Stimulated activated CD4-positive, alpha-beta T cell treated with anti-CD3 and anti-CD28 coated beads, TNF-alpha, amount 100 ng/mL, for 4 hours (primary cell): ENCODE measurements around the gene EXOC6B.

Experiments used
- DNase-seq, 3 experiments: peaks; one replicate each; pipeline ENCODE4 v3.0.0-alpha.2; 2020; ENCODE audit warnings: low read depth in 3 of 3

EXOC6B gene

DNA sequence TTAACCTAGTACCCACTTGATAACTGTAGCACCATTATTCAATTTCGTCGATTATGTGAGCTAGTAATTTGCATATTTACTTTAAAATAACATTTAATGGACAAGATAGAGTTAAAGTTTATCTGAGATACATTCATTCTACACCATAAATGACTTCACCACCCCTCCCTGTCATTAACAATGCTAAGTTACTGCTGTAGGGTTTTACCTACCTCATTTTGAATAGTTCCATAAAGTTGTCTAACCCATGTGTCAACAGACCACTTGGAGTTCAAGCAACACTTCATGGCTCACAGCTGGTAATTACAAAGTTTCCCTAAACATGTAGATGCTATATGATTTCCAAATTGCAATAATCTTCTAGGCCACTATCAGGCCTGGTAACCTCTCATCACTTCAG is 550.7 kb downstream of the EXOC6B start:
- DNase-seq: no peak

DNA sequence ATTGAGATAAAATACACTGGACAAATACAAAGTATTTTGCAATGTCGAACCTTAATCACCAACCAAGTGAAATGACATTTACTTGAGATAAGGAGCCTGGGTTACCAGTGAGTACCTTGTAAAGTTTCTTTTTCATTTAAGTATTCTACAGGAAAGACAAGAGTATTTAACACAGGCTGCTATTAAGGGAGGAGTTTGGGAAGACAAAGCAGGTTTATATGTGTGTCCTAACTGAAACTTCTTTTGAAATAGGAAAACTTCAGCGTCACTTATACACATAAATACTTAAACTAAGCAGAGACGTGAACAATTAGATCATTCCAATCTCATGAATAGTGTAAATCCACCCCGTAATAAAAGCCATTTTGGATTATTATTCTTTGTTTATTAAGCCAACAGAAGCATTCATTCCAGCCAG is 551.4 kb downstream of the EXOC6B start:
- no peak for DNase-seq

DNA sequence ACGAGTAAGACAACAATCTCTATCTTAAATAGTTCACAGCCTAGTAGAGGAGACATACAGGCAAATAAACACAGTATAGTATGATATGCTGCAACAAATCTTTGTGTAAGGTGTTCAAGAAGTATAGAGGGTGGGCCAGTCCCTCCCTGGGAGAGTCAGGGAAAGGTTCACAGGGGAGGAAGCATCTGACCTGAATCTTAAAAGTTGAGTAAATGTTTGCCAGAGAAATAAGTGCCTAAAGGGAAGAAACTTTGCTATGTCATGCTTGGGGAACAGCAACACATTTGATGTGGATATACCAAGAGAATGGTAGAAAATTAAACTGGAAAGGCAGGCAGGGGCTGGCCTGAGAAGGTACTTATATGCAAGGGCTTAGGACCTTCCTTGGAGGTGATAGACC is 552.4 kb downstream of the EXOC6B start:
- DNase-seq: no peak

DNA sequence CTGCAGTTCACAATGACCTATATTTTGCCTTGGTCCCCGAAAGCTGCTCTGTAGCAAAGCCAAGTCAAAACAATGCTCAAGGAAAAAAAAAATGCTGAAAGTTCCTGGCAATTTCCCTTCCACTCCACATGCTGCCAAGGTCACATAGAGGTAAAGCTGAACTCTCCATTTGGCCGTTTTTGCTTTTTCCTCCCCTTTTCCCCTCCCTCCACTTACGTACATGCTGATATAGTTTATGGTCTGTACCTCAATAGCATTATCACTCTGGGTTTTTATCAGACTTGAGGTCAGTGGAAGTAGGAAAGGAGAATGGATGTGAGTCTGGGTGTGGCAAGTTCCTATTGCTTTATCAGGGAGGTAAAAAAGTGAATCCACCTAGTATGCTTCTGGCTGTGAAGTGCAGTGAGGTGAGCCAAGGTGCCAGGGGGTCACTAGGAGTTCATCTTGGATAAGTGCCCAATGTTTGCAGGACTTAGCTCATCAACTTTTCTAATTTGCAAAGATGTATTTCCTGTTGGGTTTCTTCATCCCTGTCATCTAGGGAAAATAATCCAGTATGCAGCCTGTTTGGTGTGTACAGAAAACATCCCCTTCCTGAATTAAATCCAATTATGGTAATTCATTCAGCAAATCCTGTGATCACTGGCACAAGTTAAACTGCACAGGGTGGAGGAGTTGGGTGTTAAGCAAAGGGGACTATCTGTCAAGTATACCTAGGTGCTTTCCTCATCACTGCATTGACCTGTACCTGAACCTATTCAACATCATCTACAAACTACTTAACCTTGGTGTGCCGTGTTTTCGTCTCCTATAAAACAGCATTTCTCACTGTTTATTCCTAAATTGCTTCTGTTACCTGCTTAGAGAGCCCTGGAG is 553.8 kb downstream of the EXOC6B start:
- no peak for DNase-seq

DNA sequence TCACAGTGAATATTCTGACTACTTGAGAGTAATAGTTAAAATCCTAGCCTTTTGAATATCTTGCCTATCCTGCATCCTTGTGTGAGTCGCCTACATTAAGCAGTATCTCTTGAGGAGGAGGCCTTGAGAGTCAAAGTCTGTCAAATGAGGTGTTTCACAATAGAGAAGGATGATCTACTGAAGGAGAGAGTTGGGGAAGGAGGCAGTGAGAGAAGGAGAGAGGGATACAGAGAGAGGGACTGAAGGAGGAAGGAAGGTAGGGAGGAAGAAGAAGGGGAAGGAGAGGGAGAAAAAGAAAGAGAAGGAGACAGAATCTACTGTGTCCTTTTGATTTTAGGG is 554.6 kb downstream of the EXOC6B start:
- no peak for DNase-seq

DNA sequence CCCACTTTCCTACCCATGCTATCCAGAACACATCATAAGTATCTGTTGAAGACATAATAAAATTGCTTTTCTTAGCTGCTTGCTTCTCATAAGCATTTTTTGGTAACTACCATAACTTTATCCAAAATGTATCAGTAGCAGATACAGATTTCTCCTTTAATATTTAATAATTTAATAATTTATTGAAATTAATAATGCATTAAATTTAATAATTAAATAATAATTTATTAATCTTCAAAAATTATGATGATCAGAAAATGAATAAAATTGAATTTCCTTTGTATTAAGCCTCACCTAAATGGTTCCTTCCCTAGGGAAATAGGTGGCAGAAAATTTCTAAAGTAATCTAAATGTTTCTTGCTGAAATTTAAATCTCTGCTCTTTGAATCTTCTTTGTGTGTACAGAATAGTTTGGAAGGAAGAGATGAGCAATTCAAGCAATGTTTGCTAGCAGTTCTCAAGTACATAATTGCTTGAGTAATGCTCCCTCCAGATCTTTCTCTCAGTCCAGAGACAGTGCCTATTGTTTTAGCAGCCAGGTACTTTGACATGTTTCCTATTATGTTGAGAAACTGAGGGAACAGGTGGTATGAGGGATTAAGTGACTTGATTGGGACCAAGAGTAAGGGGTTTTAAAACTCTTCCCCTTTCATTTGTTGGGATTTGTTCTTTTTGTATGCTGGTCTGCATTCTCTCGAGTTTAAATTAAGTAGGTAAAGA is 555.1 kb downstream of the EXOC6B start:
- DNase-seq: no peak

DNA sequence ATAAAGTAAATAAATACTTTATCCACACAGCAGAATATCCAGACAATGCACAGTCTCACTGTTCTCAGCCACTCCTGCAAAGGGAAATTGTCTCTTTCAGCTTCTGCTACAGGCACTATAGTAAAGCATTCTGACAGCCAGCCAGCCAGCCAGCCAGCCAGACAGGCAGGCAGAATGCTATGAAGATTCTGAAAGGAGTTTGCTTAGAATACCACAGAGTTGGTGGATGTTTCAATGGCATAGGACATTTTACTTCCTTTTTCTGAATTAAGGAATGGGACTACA is 562.1 kb downstream of the EXOC6B start:
- no peak for DNase-seq

DNA sequence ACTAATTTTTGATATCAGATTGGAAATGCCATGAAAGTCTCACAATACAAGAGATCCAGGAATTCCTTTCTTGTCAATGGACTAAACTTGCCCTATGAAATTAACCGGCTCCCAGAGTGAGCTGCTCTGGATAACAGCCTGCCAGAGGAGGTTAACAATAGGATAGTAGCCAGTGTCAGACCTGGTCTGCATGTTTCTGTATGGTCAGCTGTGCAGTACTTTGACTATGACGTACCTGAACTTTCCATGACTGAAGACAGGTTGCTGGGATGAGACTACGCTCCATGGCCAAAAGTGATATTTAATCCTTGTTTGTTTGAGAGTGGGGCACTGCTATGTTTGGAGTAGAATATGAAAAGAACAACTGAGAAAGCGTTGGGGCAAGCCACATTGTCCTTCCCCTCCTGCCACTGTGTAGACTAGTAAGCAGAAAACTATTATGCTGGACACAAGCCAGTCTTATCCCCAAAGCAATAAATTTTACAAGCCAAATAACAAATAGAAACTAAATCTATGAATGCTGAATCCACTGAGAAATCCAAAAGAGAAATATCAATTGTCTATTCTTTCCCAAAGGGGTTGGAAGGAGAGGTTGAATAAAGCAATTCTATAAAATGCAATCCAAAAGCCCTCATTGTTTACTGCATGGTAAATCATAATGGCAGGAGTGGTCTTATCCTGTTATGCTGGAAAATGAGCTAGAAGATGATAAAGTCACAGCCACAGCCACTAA is 562.6 kb downstream of the EXOC6B start:
- DNase-seq: no peak

DNA sequence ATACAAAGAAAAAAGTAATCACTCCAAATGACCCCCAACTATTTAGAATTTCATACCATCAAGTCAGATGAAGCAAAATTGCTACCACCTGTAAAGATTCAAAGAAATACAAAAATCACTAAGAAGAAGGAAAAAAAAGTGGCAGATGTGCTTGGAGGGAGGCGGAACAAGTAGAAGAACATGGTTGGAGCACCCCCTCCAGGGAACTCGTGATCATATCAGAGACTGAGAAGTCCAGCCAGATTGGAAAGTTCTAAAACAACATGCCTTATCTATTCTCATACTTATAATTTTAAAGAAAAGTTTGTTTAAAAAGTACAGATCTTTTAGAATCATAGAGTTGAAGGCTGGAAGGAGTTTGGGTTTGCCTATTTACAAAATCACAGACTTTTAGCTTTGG is 564.8 kb downstream of the EXOC6B start:
- no peak for DNase-seq

DNA sequence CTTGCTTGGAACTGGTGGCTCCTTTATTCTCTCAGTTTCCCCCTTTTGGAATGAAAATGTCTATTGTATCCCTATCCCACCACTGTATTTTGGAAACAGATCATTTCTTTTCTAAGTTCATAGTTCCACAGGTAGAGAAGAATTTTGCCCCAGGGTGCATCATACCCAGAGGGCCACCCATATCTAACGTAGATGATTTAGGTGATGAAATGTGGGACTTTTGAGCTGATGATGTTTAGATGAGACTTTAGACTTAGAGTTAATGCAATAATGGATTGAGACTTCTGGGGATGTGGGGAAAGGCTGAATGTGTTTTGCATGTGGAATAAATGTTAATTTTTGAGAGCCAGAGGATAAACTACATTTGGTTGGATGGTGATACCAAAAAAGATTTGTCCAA is 570.3 kb downstream of the EXOC6B start:
- DNase-seq: no peak

DNA sequence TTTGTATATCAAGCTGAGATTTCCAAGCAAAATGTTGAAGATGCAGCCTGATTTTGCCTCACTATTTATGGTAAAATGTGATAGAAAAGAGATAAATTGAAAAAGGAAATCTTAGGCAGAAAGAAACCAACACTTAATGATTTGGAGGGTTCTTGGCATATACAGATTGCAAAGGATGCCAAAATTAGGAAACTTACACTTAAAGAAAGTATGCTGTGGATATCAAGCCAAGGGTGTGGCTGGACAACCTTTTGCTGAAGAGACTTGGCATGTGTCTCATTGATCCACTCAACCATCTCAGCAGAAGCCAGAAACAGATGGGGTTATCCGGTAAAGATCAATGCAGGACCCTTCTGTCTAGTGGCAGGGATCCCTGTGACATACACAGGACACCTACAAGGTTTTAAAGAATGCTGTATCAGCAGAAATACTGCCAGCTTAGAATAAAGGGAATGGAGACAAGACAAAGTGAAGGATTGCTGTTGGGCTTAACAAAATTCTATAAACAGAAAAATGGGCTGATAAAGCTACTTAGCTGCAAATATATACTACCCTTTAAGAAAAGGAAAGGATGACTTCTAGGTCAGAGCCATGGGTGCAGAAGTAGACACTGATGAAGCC is 570.9 kb downstream of the EXOC6B start:
- DNase-seq: no peak

DNA sequence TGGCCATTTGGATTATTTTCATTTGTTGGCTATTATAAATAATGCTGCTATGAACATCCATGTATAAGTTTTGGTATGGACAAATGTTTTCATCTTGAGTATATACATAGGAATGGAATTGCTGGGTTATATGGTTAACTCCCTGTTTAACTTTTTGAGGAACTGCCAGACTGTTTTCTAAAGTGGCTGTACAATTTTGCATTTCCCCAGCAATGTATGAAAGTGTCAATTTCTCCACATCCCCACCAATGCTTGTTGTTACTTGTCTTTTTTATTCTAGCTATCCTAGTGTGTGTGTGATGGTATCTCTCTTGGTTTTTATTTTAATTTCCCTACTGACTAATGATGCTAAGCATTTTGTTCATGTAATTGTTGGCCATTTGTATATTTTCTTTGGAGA is 587.5 kb downstream of the EXOC6B start:
- no peak for DNase-seq

DNA sequence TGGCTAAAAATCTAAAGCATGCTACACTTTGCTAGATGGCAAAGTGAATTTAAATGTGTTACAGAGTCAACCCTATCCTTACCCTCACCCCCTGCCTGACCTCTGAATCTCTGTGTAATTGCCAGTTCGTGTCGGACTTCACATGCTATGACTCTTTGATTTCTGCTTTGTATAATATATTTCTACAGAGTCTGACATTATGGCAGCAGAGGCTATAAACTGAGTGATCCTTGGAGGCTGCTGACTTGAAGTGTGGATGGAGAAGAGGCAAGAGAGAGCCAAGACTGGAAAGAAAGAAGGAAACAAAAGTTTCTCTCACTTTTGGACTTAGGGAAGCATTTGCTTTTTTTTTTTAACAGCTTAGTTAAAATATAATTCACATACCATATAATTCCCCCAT is 588.3 kb downstream of the EXOC6B start:
- DNase-seq: no peak

DNA sequence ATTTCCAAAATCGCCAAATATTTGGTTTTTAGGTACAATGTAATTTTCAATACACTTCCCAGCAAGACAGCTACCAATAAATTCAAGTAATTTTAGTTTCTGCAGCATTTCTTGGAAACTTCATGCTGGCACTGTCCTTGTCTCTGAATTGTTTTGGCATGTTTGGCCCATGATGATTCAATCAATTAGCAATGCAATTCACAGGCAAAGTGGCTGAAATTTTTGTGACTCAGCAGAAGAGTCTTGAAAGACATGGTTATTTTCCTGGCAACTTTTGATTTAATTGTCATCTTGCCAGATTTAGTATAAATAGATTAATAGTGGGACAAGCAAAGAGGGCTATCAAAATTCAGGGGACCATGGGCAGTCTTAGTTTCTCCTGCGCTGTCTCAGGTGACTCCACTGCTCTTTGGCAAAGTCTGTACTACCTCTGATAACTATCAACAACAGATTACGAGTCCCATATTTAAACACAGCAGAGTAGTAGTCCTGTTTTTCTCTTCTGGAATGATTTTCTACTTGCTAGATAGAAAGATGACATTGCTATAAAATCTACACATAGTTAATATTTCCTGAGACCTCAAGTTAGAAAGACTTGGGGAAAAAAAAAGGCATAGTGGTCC is 589.3 kb downstream of the EXOC6B start:
- no peak for DNase-seq

DNA sequence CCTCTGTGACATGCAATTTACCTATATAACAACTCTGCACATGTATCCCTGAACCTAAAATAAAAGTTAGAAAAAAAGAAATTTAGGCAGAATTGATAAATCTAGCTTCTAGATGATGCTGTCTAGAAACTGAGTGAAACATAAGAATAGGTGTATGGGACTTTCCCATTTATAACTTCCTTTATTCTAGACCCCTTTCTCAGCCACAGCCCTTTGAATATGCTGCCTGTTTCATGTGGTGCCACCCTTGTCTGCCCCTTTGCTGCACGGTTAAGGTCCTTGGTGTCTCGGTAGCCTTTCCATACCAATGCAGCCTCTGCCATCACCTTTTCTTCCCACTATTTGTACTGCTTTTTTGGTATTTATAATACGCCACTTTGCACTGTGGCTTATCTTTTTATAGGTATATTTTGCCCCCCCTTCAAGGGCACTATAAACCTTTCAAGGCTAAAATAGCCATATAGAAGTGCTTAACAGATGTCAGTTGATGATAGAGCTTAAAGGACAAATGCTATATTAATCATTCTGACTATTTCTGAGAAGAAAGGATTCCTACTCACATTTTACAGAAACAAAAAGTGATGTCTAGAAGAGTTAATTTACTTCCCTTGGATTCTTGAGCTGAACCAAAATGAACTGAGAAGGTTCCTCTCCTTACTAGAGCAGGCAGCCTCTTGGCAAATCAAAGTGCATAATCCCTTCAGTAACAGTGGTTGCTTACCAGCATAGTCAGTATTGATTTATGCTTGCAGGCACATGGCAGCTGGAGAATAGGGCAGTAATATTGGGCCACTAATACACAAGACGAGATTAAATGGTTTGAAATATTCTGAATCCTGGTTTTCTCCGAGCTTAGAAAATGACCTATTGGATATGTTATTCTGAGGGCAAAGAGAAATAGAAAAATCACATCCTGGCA is 590.1 kb downstream of the EXOC6B start:
- DNase-seq: no peak

DNA sequence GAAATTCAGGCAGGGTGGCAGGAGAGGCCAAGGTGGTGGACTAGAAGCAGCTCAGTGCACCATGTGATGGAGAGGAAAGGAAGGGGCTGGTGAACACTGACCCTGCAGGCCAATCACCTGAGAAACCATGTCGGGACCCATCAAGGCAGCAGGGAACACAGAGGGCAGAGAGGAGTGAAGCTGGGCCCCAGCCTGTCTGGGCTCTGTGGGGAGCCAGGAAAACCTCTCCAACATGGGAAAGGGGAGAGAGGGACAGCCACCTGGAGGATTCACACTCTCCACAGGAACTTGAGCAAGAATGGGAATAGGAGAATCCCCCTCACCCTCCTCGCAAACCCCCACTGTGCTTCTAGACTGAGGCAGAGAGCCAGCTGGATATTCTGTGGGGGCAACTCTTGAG is 592.6 kb downstream of the EXOC6B start:
- DNase-seq: no peak

DNA sequence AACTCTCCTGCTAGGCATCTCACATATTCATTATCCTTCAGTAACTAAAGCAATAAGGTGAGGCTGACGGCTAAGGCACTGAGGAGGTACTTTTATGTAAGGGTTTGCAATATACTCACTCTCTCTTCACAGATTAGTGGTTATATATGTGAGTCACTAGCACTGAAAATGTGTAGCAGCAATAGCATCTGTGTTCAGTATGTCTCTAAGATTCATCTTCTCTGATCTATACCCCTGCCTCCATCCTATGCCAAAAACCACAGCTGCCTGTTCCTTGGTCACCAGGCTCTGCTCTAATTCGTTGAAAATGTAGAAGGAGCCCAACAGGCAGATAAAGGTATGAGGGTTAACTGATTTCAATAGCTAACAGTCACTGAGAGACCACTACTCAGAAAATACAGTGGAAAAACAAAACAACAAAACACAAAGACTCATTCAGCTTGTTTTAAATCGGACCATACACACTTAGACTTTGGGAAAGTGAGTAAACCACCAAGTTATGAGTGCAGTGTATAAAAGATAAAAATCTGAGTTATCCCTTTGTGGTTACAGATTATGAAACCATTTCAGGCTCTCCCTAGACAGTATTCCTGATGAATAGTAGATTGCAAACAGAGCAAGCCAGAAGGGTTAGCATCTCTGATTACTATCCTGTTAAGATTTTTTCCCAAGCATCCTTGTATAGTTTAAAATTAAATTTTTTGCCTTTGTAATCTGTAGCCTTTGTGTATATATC is 602.8 kb downstream of the EXOC6B start:
- DNase-seq: no peak

DNA sequence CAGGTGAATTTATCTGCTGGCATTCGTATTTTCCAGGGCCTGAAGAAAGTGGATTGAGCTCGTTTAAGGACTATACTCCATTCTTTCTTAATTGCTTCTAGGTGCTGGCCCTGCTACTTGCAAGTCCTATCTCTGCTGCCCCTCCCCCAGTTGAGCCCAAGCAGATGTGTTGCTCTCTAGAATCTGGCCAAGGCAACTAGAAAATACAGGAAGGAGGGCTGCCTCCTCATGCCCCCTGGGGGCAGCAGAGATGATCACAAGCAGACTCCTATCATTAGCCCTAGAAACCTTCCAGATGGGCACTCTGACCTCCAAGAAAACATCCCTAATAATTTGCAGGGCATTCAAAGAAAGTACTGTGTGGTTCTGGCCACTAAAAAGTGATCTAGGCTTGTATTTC is 605.7 kb downstream of the EXOC6B start:
- no peak for DNase-seq

DNA sequence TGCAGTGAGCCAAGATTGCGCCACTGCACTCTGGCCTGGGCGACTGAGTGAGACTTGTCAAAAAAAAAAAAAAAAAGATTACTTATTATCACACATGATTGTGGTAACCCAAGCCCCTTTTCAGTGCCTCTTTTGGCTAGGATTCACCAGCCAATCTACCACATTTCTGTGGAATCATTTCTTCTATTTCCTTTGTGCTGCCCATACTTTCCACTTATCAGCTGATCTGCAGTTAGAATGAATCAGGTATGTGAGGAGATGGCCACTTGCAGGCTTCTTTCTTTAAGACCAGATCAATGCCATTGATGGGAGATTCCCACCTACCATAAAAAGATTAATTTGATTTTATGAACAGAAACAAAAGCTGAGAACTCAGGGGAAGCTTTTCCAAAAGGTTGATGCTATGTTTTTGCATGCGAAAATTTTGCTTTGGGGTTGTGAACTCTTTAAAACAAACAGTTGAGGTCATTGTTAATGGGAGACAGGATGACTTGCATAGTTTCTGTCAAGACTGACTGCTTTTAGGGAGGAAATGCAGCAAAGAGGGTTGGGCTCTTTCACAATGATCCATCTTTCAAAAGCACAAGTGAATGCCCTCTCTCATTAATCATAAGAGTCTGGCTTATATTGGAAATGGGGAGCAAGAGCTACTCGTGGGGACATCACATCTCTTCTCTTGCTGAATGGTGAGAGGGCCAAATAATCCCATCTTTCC is 611.2 kb downstream of the EXOC6B start:
- DNase-seq: no peak

DNA sequence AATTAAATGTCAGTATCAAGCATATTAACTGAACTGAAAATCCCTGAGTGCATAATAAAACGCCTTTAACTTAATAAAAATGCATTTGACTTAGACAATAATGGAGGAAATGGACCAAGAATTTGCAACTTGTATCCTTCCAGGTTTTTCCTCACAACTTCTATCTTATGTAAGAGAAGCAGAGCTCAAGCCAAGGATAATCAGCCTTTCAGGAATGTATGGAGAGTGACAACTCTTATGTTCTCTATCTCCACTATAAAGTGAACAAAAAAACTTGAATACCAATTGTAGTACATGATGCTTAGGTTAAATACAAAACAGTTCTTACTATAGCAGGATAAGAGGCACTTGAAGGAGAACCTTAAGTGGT is 613.4 kb downstream of the EXOC6B start:
- DNase-seq: no peak
